SK-N-SH treated with all-trans-retinoic acid at 6 μM for 48 hours (cell line): Measurements from ENCODE around the gene COX19.

Source experiments
- ARNTL ChIP-seq: fragments of 450-650 bp; formaldehyde crosslinking; IDR thresholded peaks from 2 replicates; pipeline ENCODE4 v1.5.0; 2020; ENCODE audit warnings: low read depth, mild to moderate bottlenecking, moderate library complexity, borderline replicate concordance
- CREB5 ChIP-seq: fragments of 250-450 bp; sonication (Bioruptor Pico); IDR thresholded peaks from 2 replicates; pipeline ENCODE4 v1.5.1; 2020; ENCODE audit warnings: low read depth, mild to moderate bottlenecking, moderate library complexity
- ESRRG ChIP-seq: fragments of 250-450 bp; sonication (Bioruptor Pico); IDR thresholded peaks from 2 replicates; pipeline ENCODE4 v1.6.1; 2021; ENCODE audit warnings: mild to moderate bottlenecking
- ISL1 ChIP-seq: fragments of 250-450 bp; sonication (Bioruptor Pico); IDR thresholded peaks from 2 replicates; pipeline ENCODE4 v2.1.2; 2022; ENCODE audit warnings: mild to moderate bottlenecking, moderate library complexity
- TOX ChIP-seq: fragments of 250-450 bp; sonication (Bioruptor Pico); IDR thresholded peaks from 2 replicates; pipeline ENCODE4 v1.8.0; 2021; ENCODE audit warnings: mild to moderate bottlenecking, moderate library complexity, borderline replicate concordance
- TSHZ2 ChIP-seq: fragments of 250-450 bp; sonication (Bioruptor Pico); IDR thresholded peaks from 2 replicates; pipeline ENCODE4 v1.5.0; 2020; ENCODE audit warnings: mild to moderate bottlenecking, moderate library complexity
- ZFP3 ChIP-seq: fragments of 250-450 bp; sonication (Bioruptor Pico); IDR thresholded peaks from 2 replicates; pipeline ENCODE4 v1.5.0; 2020; ENCODE audit warnings: mild to moderate bottlenecking, moderate library complexity
- ZFP30 ChIP-seq: fragments of 450-650 bp; formaldehyde crosslinking; IDR thresholded peaks from 2 replicates; pipeline ENCODE4 v1.5.0; 2022; ENCODE audit warnings: mild to moderate bottlenecking, moderate library complexity
- ZNF8 ChIP-seq: fragments of 450-650 bp; formaldehyde crosslinking; IDR thresholded peaks from 2 replicates; pipeline ENCODE4 v1.5.0; 2020; ENCODE audit warnings: mild to moderate bottlenecking, moderate library complexity

- no peak for TF ChIP-seq ZFP3 (CRISPR knock-in tag)
- TF ChIP-seq TOX (CRISPR knock-in tag) = no peak
- TF ChIP-seq TSHZ2 (CRISPR knock-in tag) = no peak
- TF ChIP-seq ZNF8 = no peak
- TF ChIP-seq ZFP30 (CRISPR knock-in tag) = no peak
- no peak for TF ChIP-seq ISL1
- no peak for TF ChIP-seq ESRRG (CRISPR knock-in tag)
- no peak for TF ChIP-seq ARNTL (CRISPR knock-in tag)
- no peak for TF ChIP-seq CREB5 (CRISPR knock-in tag)
These were observed 24.9 kb upstream of the COX19 start for GRCh38 chr7:999941-1000935.
